GM18873 (cell line): ENCODE results near the gene ARL3.
"Not testable (repeated sequence)": the region's sequence is repeated elsewhere in the genome, so short reads cannot be mapped to it uniquely, and the experiment has no call there.

Experiments used
- ATAC-seq: cut with Tn5 transposase; IDR thresholded peaks from one replicate; pipeline ENCODE4 v1.9.1; 2021; ENCODE audit warnings: mild to moderate bottlenecking, moderate library complexity, moderate number of reproducible peaks; ENCODE audit not compliant: unreplicated experiment, low FRiP score

Gene ARL3

GRCh38 chr10:102713814-102714620, at the start of gene ARL3:
Gene ARL3, minus strand, starts transcription at chr10:102714397. Its CDS starts 122 bp downstream, at chr10:102714275.
- ATAC-seq: peak; percentile 65

- no peak for ATAC-seq
Observed at GRCh38 chr10:102763037-102763607, 48.9 kb upstream of the ARL3 start.

GRCh38 chr10:102762401-102763015, 48.3 kb upstream of the ARL3 start:
- no peak for ATAC-seq

- ATAC-seq: no peak
Observed at GRCh38 chr10:102761981-102762380, 47.8 kb upstream of the ARL3 start.

- no peak for ATAC-seq
Observed at GRCh38 chr10:102759497-102760210, 45.5 kb upstream of the ARL3 start.

- not testable (repeated sequence) for ATAC-seq
Observed at GRCh38 chr10:102758933-102759262, 44.7 kb upstream of the ARL3 start.

GRCh38 chr10:102758240-102758932, 44.2 kb upstream of the ARL3 start:
- ATAC-seq: no peak

- no peak for ATAC-seq
Observed at GRCh38 chr10:102757323-102757722, 43.1 kb upstream of the ARL3 start.

- ATAC-seq: no peak
Observed at GRCh38 chr10:102753718-102754117, 39.5 kb upstream of the ARL3 start.

GRCh38 chr10:102752934-102753664, 38.9 kb upstream of the ARL3 start:
- no peak for ATAC-seq

GRCh38 chr10:102752266-102752930, 38.2 kb upstream of the ARL3 start:
- no peak for ATAC-seq

GRCh38 chr10:102745157-102745556, 31.0 kb upstream of the ARL3 start:
- no peak for ATAC-seq

- ATAC-seq: no peak
Observed at GRCh38 chr10:102744374-102745051, 30.3 kb upstream of the ARL3 start.

- peak; percentile 95 for ATAC-seq
Observed at GRCh38 chr10:102743588-102744373, 29.6 kb upstream of the ARL3 start, which contains the start of gene WBP1L. Gene WBP1L, plus strand, starts transcription at chr10:102743948. Its CDS starts 106 bp downstream, at chr10:102744054.

GRCh38 chr10:102743078-102743587, 28.9 kb upstream of the ARL3 start:
- ATAC-seq: peak; percentile 2

- ATAC-seq: not testable (repeated sequence)
Observed at GRCh38 chr10:102742313-102742712, 28.1 kb upstream of the ARL3 start.

- ATAC-seq: no peak
Observed at GRCh38 chr10:102741726-102742237, 27.6 kb upstream of the ARL3 start.
